Activated CD4-positive, alpha-beta T cell treated with anti-CD3 and anti-CD28 coated beads, Interleukin-2, amount 10 ng/mL, durations not matched to agents 24 days and 14 days (primary cell): ENCODE results near the gene SPDYE4. TPM values are rescaled to one million over a fixed set of nuclear protein-coding genes. Genes with fewer than 3 reads are reported as not detected.

Source experiments
- DNase-seq: peaks from one replicate; pipeline ENCODE4 v3.0.0; 2022
- H3K27ac Mint-ChIP-seq: one replicate; pipeline ENCODE4 v1.8.0; 2022; ENCODE audit warnings: mild to moderate bottlenecking, mixed read lengths
- H3K27me3 Mint-ChIP-seq: one replicate; pipeline ENCODE4 v1.8.0; 2022; ENCODE audit warnings: mixed read lengths
- H3K36me3 Mint-ChIP-seq: one replicate; pipeline ENCODE4 v1.8.0; 2022; ENCODE audit warnings: low read depth, mild to moderate bottlenecking, mixed read lengths
- H3K4me1 Mint-ChIP-seq: one replicate; pipeline ENCODE4 v1.8.0; 2021; ENCODE audit warnings: mixed read lengths
- H3K4me3 Mint-ChIP-seq: one replicate; pipeline ENCODE4 v1.8.0; 2022; ENCODE audit warnings: mild to moderate bottlenecking, moderate library complexity, mixed read lengths
- H3K9me3 Mint-ChIP-seq: one replicate; pipeline ENCODE4 v1.8.0; 2021; ENCODE audit warnings: mixed read lengths
- intact Hi-C: fragments of 100-400 bp; cut with micrococcal nuclease; formaldehyde crosslinking; loops from one replicate; pipeline ENCODE4 v1.15.1; 2023
- total RNA-seq: library from RNA; stranded (reverse); gene quantifications from 2 replicates; pipeline ENCODE4 v1.2.3, GENCODE V29; 2022

The SPDYE4 gene
- total RNA-seq, 1 donor from 2014 or later, result not detected

DNA sequence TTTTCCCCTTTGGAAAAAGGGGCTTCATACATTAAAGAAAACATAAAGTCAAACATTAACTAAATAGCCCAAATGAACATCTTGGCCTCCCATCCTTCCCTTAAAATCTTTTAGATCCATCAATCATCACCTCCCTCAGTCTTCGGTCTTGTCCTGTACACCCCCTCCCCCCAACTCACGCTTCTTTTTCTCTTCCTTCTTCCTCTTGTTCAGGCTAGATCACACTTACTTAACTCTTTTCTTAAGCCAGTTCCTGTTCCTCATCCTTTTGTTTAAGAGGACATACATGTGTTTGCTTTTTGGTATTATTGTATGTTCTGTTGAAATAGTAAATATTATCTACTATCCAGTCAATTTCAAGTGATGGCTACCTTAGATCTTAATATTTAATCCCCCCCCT lies 35.3 kb upstream of the SPDYE4 start:
- no peaks in the 10 kb centered on the region for H3K4me1 Mint-ChIP-seq
- peaks cover 6% of the 10 kb centered on the region for H3K27me3 Mint-ChIP-seq
- H3K9me3 Mint-ChIP-seq, result no peaks in the 10 kb centered on the region
- intact Hi-C loops, result no loop called here
- no peak overlapping the region for H3K4me3 Mint-ChIP-seq
- no peaks in the 10 kb centered on the region for H3K36me3 Mint-ChIP-seq
- no peak for DNase-seq
- no peak overlapping the region for H3K27ac Mint-ChIP-seq

DNA sequence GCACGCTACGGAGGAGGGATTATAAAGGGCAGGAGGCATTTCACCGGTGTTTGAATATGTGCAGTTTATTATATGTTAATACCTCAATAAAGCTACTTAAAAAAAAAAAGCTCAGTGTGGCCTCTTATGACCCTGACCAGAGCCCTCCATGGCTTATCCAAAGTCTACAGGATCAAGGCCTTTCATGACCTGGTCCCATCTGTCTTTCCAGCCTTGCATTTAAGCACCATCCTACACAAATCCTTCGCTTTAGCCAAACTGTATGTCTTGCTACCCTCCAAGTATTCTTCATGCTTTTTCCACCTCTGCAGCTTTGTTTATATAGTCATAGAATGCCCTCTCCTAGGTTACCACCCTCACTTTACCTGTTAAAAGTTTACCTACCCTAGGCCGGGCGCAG lies 34.3 kb upstream of the SPDYE4 start:
- H3K4me3 Mint-ChIP-seq, result no peak overlapping the region
- intact Hi-C loops, result no loop called here
- H3K36me3 Mint-ChIP-seq, result no peaks in the 10 kb centered on the region
- no peaks in the 10 kb centered on the region for H3K4me1 Mint-ChIP-seq
- DNase-seq, result no peak
- no peaks in the 10 kb centered on the region for H3K9me3 Mint-ChIP-seq
- no peak overlapping the region for H3K27ac Mint-ChIP-seq
- peaks cover 6% of the 10 kb centered on the region for H3K27me3 Mint-ChIP-seq

- no peak overlapping the region for H3K4me3 Mint-ChIP-seq
- DNase-seq, result no peak
Measured at GRCh38 chr17:8791910-8792270, 33.5 kb upstream of the SPDYE4 start.

GRCh38 chr17:8791248-8791909 lies 33.0 kb upstream of the SPDYE4 start:
- no peak overlapping the region for H3K27ac Mint-ChIP-seq
- H3K36me3 Mint-ChIP-seq, result no peaks in the 10 kb centered on the region
- H3K4me3 Mint-ChIP-seq, result no peak overlapping the region
- intact Hi-C loops, result no loop called here
- peaks cover 6% of the 10 kb centered on the region for H3K27me3 Mint-ChIP-seq
- H3K4me1 Mint-ChIP-seq, result no peaks in the 10 kb centered on the region
- H3K9me3 Mint-ChIP-seq, result no peaks in the 10 kb centered on the region
- DNase-seq, result no peak

More at GRCh38 chr17:8791910-8792270, 33.5 kb upstream of the SPDYE4 start:
- Mint-ChIP-seq H3K27ac (no peak overlapping the region), H3K9me3 (no peaks in the 10 kb centered on the region), H3K4me1 (no peaks in the 10 kb centered on the region), H3K36me3 (no peaks in the 10 kb centered on the region), H3K27me3 (peaks cover 6% of the 10 kb centered on the region)
- intact Hi-C loops, result no loop called here

DNA sequence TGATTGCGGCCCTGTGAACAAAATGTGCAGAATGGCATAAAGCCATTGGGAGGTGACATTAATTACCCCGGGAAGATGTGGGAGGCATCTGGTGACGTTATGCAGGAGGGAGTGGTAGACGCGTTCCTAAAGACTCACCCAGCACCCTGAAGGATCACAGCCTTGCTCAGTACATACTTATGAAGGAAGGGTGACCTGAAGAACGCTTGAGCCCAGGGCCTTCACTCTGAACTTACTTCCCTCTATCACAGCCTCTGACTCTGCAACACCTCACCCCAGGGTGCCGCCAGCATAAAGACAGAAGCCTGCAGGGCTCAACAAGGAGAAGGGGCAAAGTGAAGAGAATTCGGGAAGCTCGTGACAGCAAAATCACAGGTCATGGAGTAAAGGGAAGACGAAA lies 31.4 kb upstream of the SPDYE4 start:
- Mint-ChIP-seq H3K36me3 (no peaks in the 10 kb centered on the region), H3K4me3 (no peak overlapping the region), H3K27ac (no peak overlapping the region), H3K9me3 (no peaks in the 10 kb centered on the region), H3K4me1 (peaks cover 2% of the 10 kb centered on the region), H3K27me3 (peaks cover 8% of the 10 kb centered on the region)
- DNase-seq, result no peak
- intact Hi-C loops, result loop anchor here (10.0 kb wide), 2 partner anchors 105 to 205 kb away; no protein-coding TSS in a partner anchor

GRCh38 chr17:8788998-8789397 lies 30.7 kb upstream of the SPDYE4 start:
- Mint-ChIP-seq H3K36me3 (no peaks in the 10 kb centered on the region), H3K9me3 (no peaks in the 10 kb centered on the region), H3K27me3 (peaks cover 8% of the 10 kb centered on the region), H3K4me1 (peaks cover 2% of the 10 kb centered on the region), H3K27ac (no peak overlapping the region), H3K4me3 (no peak overlapping the region)
- intact Hi-C loops, result loop anchor here (10.0 kb wide), 2 partner anchors 106 to 206 kb away; no protein-coding TSS in a partner anchor
- DNase-seq, result no peak

- intact Hi-C loops, result loop anchor here (10.0 kb wide), 2 partner anchors 109 to 209 kb away; no protein-coding TSS in a partner anchor
- H3K4me1 Mint-ChIP-seq, result peaks cover 2% of the 10 kb centered on the region
- no peaks in the 10 kb centered on the region for H3K9me3 Mint-ChIP-seq
Measured at GRCh38 chr17:8785547-8786413, 27.4 kb upstream of the SPDYE4 start.

GRCh38 chr17:8782176-8782575 lies 23.8 kb upstream of the SPDYE4 start:
- peaks cover 2% of the 10 kb centered on the region for H3K4me1 Mint-ChIP-seq
- no peak for DNase-seq
- no peaks in the 10 kb centered on the region for H3K36me3 Mint-ChIP-seq
- no peak overlapping the region for H3K27ac Mint-ChIP-seq
- no peaks in the 10 kb centered on the region for H3K9me3 Mint-ChIP-seq
- intact Hi-C loops, result loop anchor here (10.0 kb wide), 2 partner anchors 113 to 213 kb away; no protein-coding TSS in a partner anchor
- no peak overlapping the region for H3K4me3 Mint-ChIP-seq
- H3K27me3 Mint-ChIP-seq, result peaks cover 21% of the 10 kb centered on the region

More at GRCh38 chr17:8785547-8786413, 27.4 kb upstream of the SPDYE4 start:
- DNase-seq, result peak; percentile 87
- Mint-ChIP-seq H3K36me3 (no peaks in the 10 kb centered on the region), H3K4me3 (no peak overlapping the region), H3K27ac (no peak overlapping the region), H3K27me3 (peaks cover 10% of the 10 kb centered on the region)

GRCh38 chr17:8781776-8782175 lies 23.4 kb upstream of the SPDYE4 start:
- peaks cover 25% of the 10 kb centered on the region for H3K27me3 Mint-ChIP-seq
- no peaks in the 10 kb centered on the region for H3K36me3 Mint-ChIP-seq
- H3K27ac Mint-ChIP-seq, result no peak overlapping the region
- H3K4me3 Mint-ChIP-seq, result no peak overlapping the region
- no peak for DNase-seq
- intact Hi-C loops, result loop anchor here (10.0 kb wide), 2 partner anchors 113 to 213 kb away; no protein-coding TSS in a partner anchor
- H3K9me3 Mint-ChIP-seq, result no peaks in the 10 kb centered on the region
- peaks cover 2% of the 10 kb centered on the region for H3K4me1 Mint-ChIP-seq

DNA sequence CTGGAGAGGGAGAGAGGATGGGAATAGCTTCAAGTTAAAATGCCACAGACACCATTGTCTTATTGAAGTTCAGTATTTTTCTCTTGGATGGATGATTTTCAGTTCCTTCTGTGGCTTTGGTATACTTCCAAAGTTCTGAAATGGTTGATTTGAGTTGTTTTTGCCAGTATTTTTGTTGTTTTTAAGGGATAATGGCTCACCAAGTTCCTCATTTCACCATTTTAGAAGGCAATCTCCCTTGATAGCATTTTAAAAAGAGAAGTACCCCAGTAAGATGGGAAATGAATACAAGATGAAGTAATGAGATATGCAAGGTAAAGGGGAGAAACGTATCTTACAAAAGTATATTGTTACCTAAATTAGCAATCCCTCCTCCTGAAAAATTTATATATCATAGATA lies 18.5 kb upstream of the SPDYE4 start:
- H3K36me3 Mint-ChIP-seq, result no peaks in the 10 kb centered on the region
- no peak for DNase-seq
- H3K9me3 Mint-ChIP-seq, result peaks cover 4% of the 10 kb centered on the region
- intact Hi-C loops, result no loop called here
- H3K4me1 Mint-ChIP-seq, result no peaks in the 10 kb centered on the region
- H3K27ac Mint-ChIP-seq, result no peak overlapping the region
- H3K4me3 Mint-ChIP-seq, result no peak overlapping the region
- peaks cover 41% of the 10 kb centered on the region for H3K27me3 Mint-ChIP-seq

DNA sequence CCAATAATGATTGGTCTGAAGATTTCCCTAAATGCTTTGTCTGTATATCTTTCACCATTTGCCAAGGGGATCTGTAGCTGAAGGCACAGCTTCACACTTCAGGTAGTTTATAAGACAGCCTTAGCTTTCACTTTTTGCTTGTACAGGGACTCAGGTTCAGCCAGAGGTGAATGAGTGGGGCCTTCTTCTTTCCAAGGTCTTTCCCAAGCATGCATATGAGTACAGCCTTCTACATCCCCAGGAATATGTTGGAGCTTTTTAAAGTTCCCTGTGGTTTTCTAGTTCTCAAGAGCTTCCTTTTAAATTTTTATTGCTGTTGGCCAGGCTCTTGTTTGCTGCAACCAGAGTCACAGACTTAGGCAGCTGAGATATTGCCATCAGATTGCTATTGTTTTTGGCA lies 17.9 kb upstream of the SPDYE4 start:
- Mint-ChIP-seq H3K36me3 (no peaks in the 10 kb centered on the region), H3K27ac (no peak overlapping the region), H3K4me1 (no peaks in the 10 kb centered on the region), H3K27me3 (peaks cover 41% of the 10 kb centered on the region), H3K4me3 (no peak overlapping the region), H3K9me3 (peaks cover 4% of the 10 kb centered on the region)
- DNase-seq, result no peak
- intact Hi-C loops, result no loop called here

GRCh38 chr17:8766731-8767130 lies 8.4 kb upstream of the SPDYE4 start:
- Mint-ChIP-seq H3K36me3 (no peaks in the 10 kb centered on the region), H3K4me1 (no peaks in the 10 kb centered on the region), H3K9me3 (no peaks in the 10 kb centered on the region), H3K27me3 (peaks cover 23% of the 10 kb centered on the region), H3K27ac (no peak overlapping the region), H3K4me3 (no peak overlapping the region)
- DNase-seq, result no peak
- intact Hi-C loops, result no loop called here

GRCh38 chr17:8762012-8762411 lies 3.7 kb upstream of the SPDYE4 start:
- intact Hi-C loops, result no loop called here
- H3K4me1 Mint-ChIP-seq, result no peaks in the 10 kb centered on the region
- no peaks in the 10 kb centered on the region for H3K9me3 Mint-ChIP-seq
- H3K4me3 Mint-ChIP-seq, result no peak overlapping the region
- H3K36me3 Mint-ChIP-seq, result no peaks in the 10 kb centered on the region
- no peak overlapping the region for H3K27ac Mint-ChIP-seq
- no peak for DNase-seq
- H3K27me3 Mint-ChIP-seq, result peaks cover 14% of the 10 kb centered on the region

- Mint-ChIP-seq H3K4me3 (no peak overlapping the region), H3K27me3 (peaks cover 14% of the 10 kb centered on the region), H3K27ac (no peak overlapping the region), H3K36me3 (no peaks in the 10 kb centered on the region), H3K4me1 (no peaks in the 10 kb centered on the region), H3K9me3 (no peaks in the 10 kb centered on the region)
- intact Hi-C loops, result no loop called here
- no peak for DNase-seq
Measured at GRCh38 chr17:8757189-8757588, 1.2 kb downstream of the SPDYE4 start.
